ENCODE data around the gene CFAP206. TPM values are rescaled to one million over a fixed set of nuclear protein-coding genes. Genes with fewer than 3 reads are reported as not detected.

CFAP206 gene
- total and polyA plus RNA-seq, 2 donors (not counting 3 experiments of a cell fraction or from before 2014, with no cell fraction given): 0.15 to 0.20 TPM

- no peak for FAIRE-seq
- H3K9me1 ChIP-seq (replicated peaks; ENCODE audit: control insufficient read depth, extremely low read depth, insufficient read depth, low read length): no peaks in the 10 kb centered on the region
- DNase-seq (ENCODE audit: low read depth, low spot score): no peak
- H3K4me1 ChIP-seq (ENCODE audit: control insufficient read depth, extremely low read depth, insufficient read depth, low read length): peaks cover 14% of the 10 kb centered on the region
- no peaks in the 10 kb centered on the region for H4K20me1 ChIP-seq (replicated peaks; ENCODE audit: control insufficient read depth, extremely low read depth, insufficient read depth, low read length)
- POLR2A ChIA-PET: no interaction called here
- no peaks in the 10 kb centered on the region for H3K9me3 ChIP-seq (replicated peaks; ENCODE audit: control insufficient read depth, insufficient read depth, low read length)
- H3K79me2 ChIP-seq (ENCODE audit: control insufficient read depth, insufficient read depth, low read length): no peaks in the 10 kb centered on the region
- dilution Hi-C loops (cut with MboI; ENCODE audit: extremely low pct_ligation_motif_present, low sequenced_read_pairs) (no loop called here), intact Hi-C loops (cut with micrococcal nuclease) (no loop called here)
- BruUV-seq (replicated peaks): no TSS peak
- H2AFZ ChIP-seq (ENCODE audit: low read depth, low read length): no peak overlapping the region
- CTCF ChIA-PET: no interaction called here
- no peak overlapping the region for H3K27ac ChIP-seq (ENCODE audit: insufficient read depth, low read depth, low read length)
- H3K4me3 ChIP-seq (replicated peaks in 1 of 3; ENCODE audit: insufficient read depth in 1 of 3, low read depth in 1 of 3, low read length in 3 of 3): no peak overlapping the region
- H3K27me3 ChIP-seq (ENCODE audit: control insufficient read depth in 2 of 2, insufficient read depth in 2 of 2, low read length in 2 of 2): no peaks in the 10 kb centered on the region
- H3K36me3 ChIP-seq (ENCODE audit: control insufficient read depth in 2 of 2, extremely low read depth in 1 of 2, insufficient read depth in 2 of 2, low read length in 2 of 2): no peaks in the 10 kb centered on the region
- no peak overlapping the region for H3K4me2 ChIP-seq (ENCODE audit: insufficient read depth, low read length)
- H3K9ac ChIP-seq (replicated peaks; ENCODE audit: extremely low read depth, insufficient read depth, low read length): no peak overlapping the region
- TF ChIP-seq POLR2A (IDR thresholded peaks at IDR 0.05; ENCODE audit: low read depth, low read length) (no peak), MYC (IDR thresholded peaks at IDR 0.05; ENCODE audit: low read depth, low read length) (no peak), GATA2 (IDR thresholded peaks at IDR 0.05; ENCODE audit: insufficient read depth, insufficient read length, low read depth, low read length) (no peak), JUN (IDR thresholded peaks at IDR 0.05; ENCODE audit: borderline replicate concordance, insufficient read depth, insufficient read length, low read depth) (no peak), EZH2 (IDR thresholded peaks at IDR 0.05; ENCODE audit: borderline replicate concordance, low read depth, low read length, severe bottlenecking) (no peak), MAX (IDR thresholded peaks at IDR 0.05; ENCODE audit: insufficient read depth, insufficient read length) (no peak), POLR2AphosphoS5 (IDR thresholded peaks at IDR 0.05; ENCODE audit: insufficient read depth, low read depth, low read length) (no peak), CTCF (IDR thresholded peaks at IDR 0.05; ENCODE audit: extremely low read depth in 1 of 2, insufficient read depth in 1 of 2, low read depth in 1 of 2, low read length in 2 of 2) (no peak), FOS (IDR thresholded peaks at IDR 0.05; ENCODE audit: borderline replicate concordance, insufficient read depth, low read length) (no peak)
Observed at GRCh38 chr6:87483929-87484328, 76.2 kb downstream of the CFAP206 start.

Measured in endothelial cell of umbilical vein (primary cell).